ENCODE measurements around the gene OR51Q1. TPM values are rescaled to one million over a fixed set of nuclear protein-coding genes. Genes with fewer than 3 reads are reported as not detected.

OR51Q1 gene
- total RNA-seq, 4 donors from 2014 or later = not detected

Other genes with a start within 250 kb of the OR51Q1 start
- not detected for gene OR51V1, start 221.4 kb upstream of the OR51Q1 start, total RNA-seq
- 10 to 100 TPM in 2 of 4 donors, 1 to 10 TPM in 2; 3.7 to 45.8 (median 15.2) TPM for gene HBB, start 195.0 kb upstream of the OR51Q1 start, total RNA-seq
- not detected for gene HBD, start 187.6 kb upstream of the OR51Q1 start, total RNA-seq
- not detected for gene HBG1, start 172.3 kb upstream of the OR51Q1 start, total RNA-seq
- not detected for gene HBG2, start 167.3 kb upstream of the OR51Q1 start, total RNA-seq
- 1 to 10 TPM in 1 of 4 donors, not detected in 3; 1.9 TPM for gene HBE1, start 152.2 kb upstream of the OR51Q1 start, total RNA-seq
- not detected for gene OR51B4, start 120.2 kb upstream of the OR51Q1 start, total RNA-seq
- gene OR51B2, start 97.8 kb upstream of the OR51Q1 start, total RNA-seq = not detected
- not detected for gene OR51B5, start 78.6 kb upstream of the OR51Q1 start, total RNA-seq
- not detected for gene OR51B6, start 70.6 kb upstream of the OR51Q1 start, total RNA-seq
- gene OR51M1, start 38.3 kb upstream of the OR51Q1 start, total RNA-seq = not detected
- gene OR51I1, start 19.4 kb downstream of the OR51Q1 start, total RNA-seq = not detected
- not detected for gene OR51I2, start 27.2 kb downstream of the OR51Q1 start, total RNA-seq
- gene OR52D1, start 66.6 kb downstream of the OR51Q1 start, total RNA-seq = not detected
- gene UBQLN3, start 87.8 kb downstream of the OR51Q1 start, total RNA-seq = under 1 TPM in 1 of 4 donors, not detected in 3; 0.56 TPM
- gene UBQLNL, start 94.6 kb downstream of the OR51Q1 start, total RNA-seq = 1 to 10 TPM in 2 of 4 donors, under 1 TPM in 1, not detected in 1; 0.26 to 3.6 (median 1.9) TPM
- gene OR52H1, start 126.4 kb downstream of the OR51Q1 start, total RNA-seq = 1 to 10 TPM in 1 of 4 donors, under 1 TPM in 1, not detected in 2; 0.85 to 2.1 TPM
- gene OR52B6, start 158.8 kb downstream of the OR51Q1 start, total RNA-seq = not detected
- 1 to 10 TPM in 3 of 4 donors, under 1 TPM in 1; 0.72 to 4.8 (median 1.9) TPM for gene TRIM6, start 174.5 kb downstream of the OR51Q1 start, total RNA-seq
- gene TRIM34, start 202.9 kb downstream of the OR51Q1 start, total RNA-seq = 1 to 10 TPM; 5.0 to 8.4 (median 7.2) TPM